Glutamatergic neuron (in vitro differentiated cells): ENCODE data around the gene AGPAT2. TPM values are rescaled to one million over a fixed set of nuclear protein-coding genes. Genes with fewer than 3 reads are reported as not detected.

Experiments
- DNase-seq: peaks from one replicate; pipeline ENCODE4 v3.0.0; 2022
- H3K27ac Mint-ChIP-seq: one replicate; pipeline ENCODE4 v1.8.0; 2020; ENCODE audit warnings: mild to moderate bottlenecking, mixed read lengths, inconsistent platforms; ENCODE audit not compliant: unreplicated experiment
- H3K27me3 Mint-ChIP-seq: one replicate; pipeline ENCODE4 v1.8.0; 2020; ENCODE audit warnings: mild to moderate bottlenecking, moderate library complexity, mixed read lengths, inconsistent platforms; ENCODE audit not compliant: unreplicated experiment
- H3K36me3 Mint-ChIP-seq: one replicate; pipeline ENCODE4 v1.8.0; 2020; ENCODE audit warnings: mild to moderate bottlenecking, mixed read lengths, inconsistent platforms; ENCODE audit not compliant: unreplicated experiment
- H3K4me1 Mint-ChIP-seq: one replicate; pipeline ENCODE4 v1.8.0; 2020; ENCODE audit warnings: mild to moderate bottlenecking, low read depth, mixed read lengths, inconsistent platforms; ENCODE audit not compliant: unreplicated experiment
- H3K4me3 Mint-ChIP-seq: one replicate; pipeline ENCODE4 v1.8.0; 2020; ENCODE audit warnings: mild to moderate bottlenecking, mixed read lengths, inconsistent platforms; ENCODE audit not compliant: unreplicated experiment
- H3K9me3 Mint-ChIP-seq: one replicate; pipeline ENCODE4 v1.8.0; 2020; ENCODE audit warnings: mild to moderate bottlenecking, moderate library complexity, mixed read lengths, inconsistent platforms; ENCODE audit not compliant: unreplicated experiment
- total RNA-seq: library from RNA; stranded (reverse); fragmentation: NEBNext Ultra II Directional; extraction: Animal tissue kit (Norgen Biotek cat#: 25700); gene quantifications from one replicate; pipeline ENCODE4 v1.2.1, GENCODE V29; 2021; ENCODE audit not compliant: unreplicated experiment
- TF ChIP-seq, protein P1 (sequence below): fragments of 200-600 bp; sonication (generic); IDR thresholded peaks from one replicate; pipeline ENCODE4 v1.5.0; 2021; ENCODE audit not compliant: partially characterized antibody, unreplicated experiment

The AGPAT2 gene
- total RNA-seq, 1 donor from 2014 or later, result 72.8 TPM

DNA sequence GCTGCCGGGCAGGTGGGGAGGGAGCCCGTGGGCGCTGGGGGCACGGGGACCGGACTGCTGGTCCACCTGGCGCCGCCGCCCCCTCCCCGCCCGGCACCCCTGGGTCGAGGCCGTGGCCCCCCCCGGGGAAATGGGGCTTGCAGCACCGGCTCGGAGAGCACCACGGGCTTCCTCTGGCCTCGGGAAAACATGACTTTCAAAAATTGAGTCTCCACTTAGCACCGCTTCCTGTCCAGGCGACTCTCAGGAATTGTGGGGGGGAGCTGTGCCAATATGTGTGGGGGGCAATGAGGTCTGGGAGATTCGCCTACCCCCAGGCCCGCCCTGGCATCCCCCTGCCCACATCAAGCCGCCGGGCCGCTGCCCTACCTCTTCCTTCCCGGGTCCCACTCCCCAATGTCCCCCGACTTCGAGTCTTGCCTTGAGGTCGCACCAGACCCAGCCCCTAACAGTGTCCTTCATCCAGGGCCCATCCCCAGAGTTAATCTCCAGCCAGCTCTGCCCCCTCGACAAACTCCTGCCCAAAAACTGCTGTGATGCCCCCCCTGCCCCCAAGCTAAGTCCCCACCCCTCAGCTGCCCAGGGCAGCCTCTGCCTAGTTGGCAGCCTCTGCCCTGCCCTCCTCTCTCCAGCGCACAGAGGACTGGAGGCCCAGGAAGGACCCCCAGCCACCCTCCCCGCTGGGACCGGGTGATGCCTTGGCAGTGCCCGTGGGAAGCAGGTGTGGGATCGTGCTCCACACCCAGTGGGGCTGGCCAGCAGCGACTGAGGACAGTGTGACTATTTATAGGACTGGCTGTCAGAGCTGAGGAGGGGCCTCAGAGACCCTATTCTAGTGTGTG is 20.7 kb downstream of the AGPAT2 start:
- DNase-seq, result no peak
- no peaks in the 10 kb centered on the region for H3K27me3 Mint-ChIP-seq
- no peaks in the 10 kb centered on the region for H3K4me1 Mint-ChIP-seq
- peak overlapping the region; percentile 42 for H3K4me3 Mint-ChIP-seq
- H3K27ac Mint-ChIP-seq, result no peak overlapping the region
- TF ChIP-seq, protein P1, sequence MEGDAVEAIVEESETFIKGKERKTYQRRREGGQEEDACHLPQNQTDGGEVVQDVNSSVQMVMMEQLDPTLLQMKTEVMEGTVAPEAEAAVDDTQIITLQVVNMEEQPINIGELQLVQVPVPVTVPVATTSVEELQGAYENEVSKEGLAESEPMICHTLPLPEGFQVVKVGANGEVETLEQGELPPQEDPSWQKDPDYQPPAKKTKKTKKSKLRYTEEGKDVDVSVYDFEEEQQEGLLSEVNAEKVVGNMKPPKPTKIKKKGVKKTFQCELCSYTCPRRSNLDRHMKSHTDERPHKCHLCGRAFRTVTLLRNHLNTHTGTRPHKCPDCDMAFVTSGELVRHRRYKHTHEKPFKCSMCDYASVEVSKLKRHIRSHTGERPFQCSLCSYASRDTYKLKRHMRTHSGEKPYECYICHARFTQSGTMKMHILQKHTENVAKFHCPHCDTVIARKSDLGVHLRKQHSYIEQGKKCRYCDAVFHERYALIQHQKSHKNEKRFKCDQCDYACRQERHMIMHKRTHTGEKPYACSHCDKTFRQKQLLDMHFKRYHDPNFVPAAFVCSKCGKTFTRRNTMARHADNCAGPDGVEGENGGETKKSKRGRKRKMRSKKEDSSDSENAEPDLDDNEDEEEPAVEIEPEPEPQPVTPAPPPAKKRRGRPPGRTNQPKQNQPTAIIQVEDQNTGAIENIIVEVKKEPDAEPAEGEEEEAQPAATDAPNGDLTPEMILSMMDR, result no peak
- H3K9me3 Mint-ChIP-seq, result peaks cover 2% of the 10 kb centered on the region
- no peaks in the 10 kb centered on the region for H3K36me3 Mint-ChIP-seq

DNA sequence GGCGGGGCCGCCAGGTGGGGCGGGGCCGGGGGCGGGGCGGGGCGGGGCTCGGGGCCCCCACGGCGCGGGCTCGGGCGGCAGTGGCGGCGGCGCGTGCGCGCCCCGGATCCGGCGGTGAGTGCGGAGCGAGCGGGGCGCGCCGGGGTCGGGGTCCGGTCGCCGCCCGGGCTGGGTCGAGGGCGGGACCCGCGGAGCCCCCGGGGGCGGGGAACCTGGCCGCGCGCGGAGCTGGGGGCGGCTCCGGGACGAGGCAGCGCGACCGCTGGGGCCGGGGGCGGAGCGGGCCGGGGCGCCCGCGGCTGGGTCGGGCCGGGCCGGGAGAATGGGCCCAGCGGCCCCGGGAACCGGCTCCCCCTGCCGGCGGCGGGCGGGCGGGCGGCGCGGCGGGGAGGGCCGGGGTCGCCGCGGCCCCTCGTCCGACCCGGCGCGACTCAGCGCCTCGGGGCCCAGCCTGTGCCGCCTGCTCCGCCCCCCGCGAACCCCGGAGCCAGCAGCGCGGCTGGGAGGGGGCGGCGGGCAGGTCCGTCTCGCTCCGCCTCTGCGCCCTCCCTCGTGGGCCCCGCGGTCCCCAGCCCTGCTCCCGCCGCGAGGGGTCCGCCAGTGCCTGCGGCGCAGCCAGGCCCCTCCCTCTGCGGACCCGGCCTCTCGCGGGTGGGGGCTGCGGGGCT is 21.4 kb downstream of the AGPAT2 start:
- DNase-seq, result no peak
- H3K9me3 Mint-ChIP-seq, result peaks cover 2% of the 10 kb centered on the region
- TF ChIP-seq, protein P1, result no peak
- no peaks in the 10 kb centered on the region for H3K27me3 Mint-ChIP-seq
- no peak overlapping the region for H3K27ac Mint-ChIP-seq
- H3K4me1 Mint-ChIP-seq, result no peaks in the 10 kb centered on the region
- H3K4me3 Mint-ChIP-seq, result no peak overlapping the region
- no peaks in the 10 kb centered on the region for H3K36me3 Mint-ChIP-seq

DNA sequence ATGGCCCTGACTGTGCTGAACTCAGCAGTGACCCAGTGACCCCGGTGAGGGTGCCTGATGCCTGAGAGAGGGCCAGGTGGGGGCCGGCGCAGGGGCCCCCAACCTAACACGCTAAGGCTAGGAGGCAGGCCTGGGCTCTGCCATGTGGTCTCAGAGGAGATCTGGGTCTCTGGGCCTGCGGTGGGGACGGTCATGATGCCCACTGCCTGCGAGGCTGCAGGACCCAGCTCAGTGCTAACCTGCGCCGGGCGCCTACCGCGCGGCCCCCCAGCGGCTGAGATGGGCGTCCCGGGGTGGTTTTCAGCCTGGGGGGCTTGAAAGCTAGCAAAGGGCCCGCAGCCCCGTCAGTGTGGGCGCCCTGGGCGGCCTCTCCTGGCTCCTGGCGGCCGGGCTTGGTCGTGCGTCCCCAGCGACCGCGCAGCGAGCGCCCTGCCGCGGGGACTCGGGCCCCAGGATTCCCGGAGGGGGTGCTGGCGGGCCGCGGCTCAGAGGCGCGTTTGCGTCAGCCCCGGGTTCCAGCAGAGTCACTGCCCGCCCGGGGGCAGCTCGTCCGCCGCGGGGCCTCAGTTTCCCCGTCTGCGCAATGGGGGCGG is 22.1 kb downstream of the AGPAT2 start:
- TF ChIP-seq, protein P1, result peak; percentile 34
- no peak for DNase-seq
- no peaks in the 10 kb centered on the region for H3K36me3 Mint-ChIP-seq
- H3K27me3 Mint-ChIP-seq, result no peaks in the 10 kb centered on the region
- peak overlapping the region; percentile 49 for H3K4me3 Mint-ChIP-seq
- H3K27ac Mint-ChIP-seq, result no peak overlapping the region
- peaks cover 2% of the 10 kb centered on the region for H3K9me3 Mint-ChIP-seq
- no peaks in the 10 kb centered on the region for H3K4me1 Mint-ChIP-seq

DNA sequence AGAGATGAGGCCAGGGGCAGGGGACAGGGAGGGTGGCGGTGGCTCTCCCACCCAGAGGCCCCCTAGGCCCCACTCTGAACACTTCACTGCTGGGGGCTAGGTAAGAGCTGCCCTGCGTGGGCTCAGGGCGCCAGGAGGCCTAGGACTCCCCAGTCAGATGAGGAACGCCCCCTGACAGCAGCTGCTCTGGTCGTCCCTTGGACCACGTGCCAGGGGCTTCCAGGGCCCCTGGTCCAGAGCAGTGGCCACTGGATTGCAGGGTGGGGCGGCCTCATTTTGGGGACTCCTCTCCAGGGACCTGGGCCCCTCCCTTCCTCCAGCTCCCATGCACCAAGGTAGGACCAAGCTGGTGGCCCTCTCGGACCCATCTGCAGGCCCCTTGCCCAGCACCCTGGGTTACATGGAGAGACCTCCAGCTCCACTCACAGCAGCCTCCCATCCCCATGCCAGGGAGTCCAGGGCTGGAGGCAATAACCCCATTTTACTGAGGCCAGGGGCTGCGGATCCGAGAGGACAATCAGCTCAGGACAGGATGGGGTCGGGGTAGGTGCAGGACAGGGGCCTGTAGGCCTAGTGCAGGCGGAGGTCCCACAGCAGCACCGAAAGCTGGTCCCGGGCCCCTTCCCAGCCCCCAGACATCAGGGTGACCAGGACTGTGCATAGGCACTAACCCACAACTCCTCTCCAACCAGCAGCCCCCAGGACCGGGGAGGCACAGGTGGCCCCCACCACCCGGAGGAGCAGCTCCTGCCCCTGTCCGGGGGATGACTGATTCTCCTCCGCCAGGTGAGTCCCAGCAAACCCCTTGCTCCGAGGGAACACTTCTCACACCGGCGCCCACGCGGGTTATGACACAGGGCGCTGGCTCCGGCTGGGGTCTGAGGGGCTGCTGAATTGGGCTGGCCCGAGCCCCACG is 23.0 kb downstream of the AGPAT2 start:
- H3K27ac Mint-ChIP-seq, result no peak overlapping the region
- no peak overlapping the region for H3K4me3 Mint-ChIP-seq
- H3K9me3 Mint-ChIP-seq, result peaks cover 2% of the 10 kb centered on the region
- DNase-seq, result no peak
- H3K36me3 Mint-ChIP-seq, result no peaks in the 10 kb centered on the region
- no peaks in the 10 kb centered on the region for H3K4me1 Mint-ChIP-seq
- TF ChIP-seq, protein P1, result no peak
- H3K27me3 Mint-ChIP-seq, result peaks cover 2% of the 10 kb centered on the region
